Stimulated activated CD4-positive, alpha-beta T cell treated with anti-CD3 and anti-CD28 coated beads, Interleukin-2, amount 100 ng/mL, for 24 hours (primary cell): Measurements from ENCODE around the gene LYSMD1.

Experiments used
- DNase-seq, 2 donors: peaks; one replicate each; pipeline ENCODE4 v3.0.0-alpha.2; 2020

The LYSMD1 gene

GRCh38 chr1:151175041-151175741 is 9.5 kb upstream of the LYSMD1 start:
- no peak for DNase-seq

- no peak for DNase-seq
These were observed 5.5 kb upstream of the LYSMD1 start for GRCh38 chr1:151171190-151171589.

- DNase-seq: no peak
These were observed 1.4 kb upstream of the LYSMD1 start for GRCh38 chr1:151167116-151167515.

- DNase-seq: no peak
These were observed 829 bp upstream of the LYSMD1 start for GRCh38 chr1:151166505-151166956.

GRCh38 chr1:151165281-151165737 is 393 bp downstream of the LYSMD1 start:
- DNase-seq: peak in 1 of 2 donors; percentile 24

- no peak for DNase-seq
These were observed 896 bp downstream of the LYSMD1 start for GRCh38 chr1:151164732-151165280.

GRCh38 chr1:151159373-151159772 is 6.3 kb downstream of the LYSMD1 start:
- no peak for DNase-seq

GRCh38 chr1:151158751-151159251 is 6.9 kb downstream of the LYSMD1 start:
- DNase-seq: peak in 1 of 2 donors; percentile 20

- peak; percentile 63 to 67 for DNase-seq
These were observed 7.4 kb downstream of the LYSMD1 start for GRCh38 chr1:151158326-151158725.

GRCh38 chr1:151157067-151157531 is 8.6 kb downstream of the LYSMD1 start:
- peak; percentile 64 to 69 for DNase-seq

GRCh38 chr1:151156515-151156819 is 9.2 kb downstream of the LYSMD1 start, which contains the start of gene TNFAIP8L2:
TNFAIP8L2 (plus strand) TSS chr1:151156649; CDS start chr1:151158698, 2,049 bp downstream.
- peak; percentile 83 to 87 for DNase-seq

GRCh38 chr1:151147665-151148064 is 18.0 kb downstream of the LYSMD1 start:
- DNase-seq: no peak

- no peak for DNase-seq
These were observed 18.6 kb downstream of the LYSMD1 start for GRCh38 chr1:151147132-151147503.

- DNase-seq: peak; percentile 90 to 92
These were observed 19.1 kb downstream of the LYSMD1 start, which contains the start of gene SEMA6C for GRCh38 chr1:151146412-151147131. SEMA6C (minus strand) TSS chr1:151146631; CDS start chr1:151142621, 4,010 bp downstream.

GRCh38 chr1:151146072-151146411 is 19.7 kb downstream of the LYSMD1 start:
- DNase-seq: no peak

- DNase-seq: peak; percentile 36 to 37
These were observed 20.2 kb downstream of the LYSMD1 start for GRCh38 chr1:151145304-151146071.

- DNase-seq: no peak
These were observed 21.0 kb downstream of the LYSMD1 start for GRCh38 chr1:151144474-151145303.

- DNase-seq: no peak
These were observed 21.7 kb downstream of the LYSMD1 start for GRCh38 chr1:151143986-151144385.

- DNase-seq: no peak
These were observed 22.7 kb downstream of the LYSMD1 start for GRCh38 chr1:151143057-151143435.

GRCh38 chr1:151142411-151143056 is 23.2 kb downstream of the LYSMD1 start:
- no peak for DNase-seq

- DNase-seq: no peak
These were observed 27.9 kb downstream of the LYSMD1 start for GRCh38 chr1:151137789-151138188.
